H1 (cell line): ENCODE results near the gene FGGY. TPM values are rescaled to one million over a fixed set of nuclear protein-coding genes. Genes with fewer than 3 reads are reported as not detected.

Experiments
- BACH1 ChIP-seq: IDR thresholded peaks from 2 replicates; pipeline ENCODE4 v1.6.1; 2012; ENCODE audit warnings: low read length, improper control_type of control experiment
- NRF1 ChIP-seq: IDR thresholded peaks from 2 replicates; pipeline ENCODE4 v1.6.1; 2011; ENCODE audit warnings: mild to moderate bottlenecking, low read depth, low read length, improper control_type of control experiment
- RAD21 ChIP-seq, 2 experiments: IDR thresholded peaks in 1 of 2; conservative IDR thresholded peaks in 1 of 2; 2 replicates each; pipeline ENCODE4 v1.6.1; 2011; ENCODE audit warnings: low read depth in 2 of 2, low read length in 2 of 2, improper control_type of control experiment in 1 of 2, inconsistent platforms in 1 of 2, mild to moderate bottlenecking in 1 of 2, moderate library complexity in 1 of 2
- SP2 ChIP-seq: IDR thresholded peaks from 2 replicates; pipeline ENCODE4 v1.6.1; 2012; ENCODE audit warnings: mild to moderate bottlenecking, low read length, inconsistent platforms
- TEAD4 ChIP-seq: IDR thresholded peaks from 2 replicates; pipeline ENCODE4 v1.6.1; 2012; ENCODE audit warnings: low read depth, low read length, inconsistent platforms, mixed read lengths
- polyA plus RNA-seq, 7 experiments: library from polyadenylated mRNA; depleted of rRNA in 3 of 7; stranded (reverse) in 5 of 7; unstranded in 2 of 7; fragments of >200 nt in 5 of 7; fragments of 200-250 nt in 2 of 7; gene quantifications; 1 replicate in 5 of 7; 2 replicates in 1 of 7; 4 replicates in 1 of 7; pipeline versions ENCODE4 v1.2.1 to v1.2.3, GENCODE V29; 2011 to 2013; ENCODE audit warnings: missing spikeins in 2 of 7, mixed read lengths in 2 of 7
- total RNA-seq: library from RNA; stranded (reverse); fragmentation: NEBNext Ultra II Directional; extraction: Animal tissue kit (Norgen Biotek cat#: 25700); gene quantifications from 2 replicates; pipeline ENCODE4 v1.2.1, GENCODE V29; 2021
- TF ChIP-seq, protein P1 (sequence below): fragments of 300-600 bp; sonication (generic); IDR thresholded peaks from 2 replicates; pipeline ENCODE4 v1.7.1; 2012; ENCODE audit warnings: low read length, moderate library complexity, mild to moderate bottlenecking, inconsistent platforms; ENCODE audit not compliant: insufficient replicate concordance
- TF ChIP-seq, protein P2 (sequence below): IDR thresholded peaks from 2 replicates; pipeline ENCODE4 v1.6.1; 2011; ENCODE audit warnings: low read depth, mild to moderate bottlenecking, low read length; ENCODE audit not compliant: insufficient read depth
- TF ChIP-seq, protein P3 (sequence below), 3 experiments: IDR thresholded peaks; 1 replicate in 2 of 3; 2 replicates in 1 of 3; pipeline versions ENCODE4 v1.5.1 to v1.6.1; 2011; ENCODE audit warnings: low read length in 3 of 3, mild to moderate bottlenecking in 3 of 3, inconsistent platforms in 2 of 3, low read depth in 1 of 3, moderate library complexity in 1 of 3; ENCODE audit not compliant: insufficient read depth in 1 of 3; ENCODE audit errors: control extremely low read depth in 1 of 3

The FGGY gene
- total and polyA plus RNA-seq, 2 of the 8 experiments (the other 6 are each of a cell fraction or from before 2014, with no cell fraction given), result 10.3 to 12.5 TPM

DNA sequence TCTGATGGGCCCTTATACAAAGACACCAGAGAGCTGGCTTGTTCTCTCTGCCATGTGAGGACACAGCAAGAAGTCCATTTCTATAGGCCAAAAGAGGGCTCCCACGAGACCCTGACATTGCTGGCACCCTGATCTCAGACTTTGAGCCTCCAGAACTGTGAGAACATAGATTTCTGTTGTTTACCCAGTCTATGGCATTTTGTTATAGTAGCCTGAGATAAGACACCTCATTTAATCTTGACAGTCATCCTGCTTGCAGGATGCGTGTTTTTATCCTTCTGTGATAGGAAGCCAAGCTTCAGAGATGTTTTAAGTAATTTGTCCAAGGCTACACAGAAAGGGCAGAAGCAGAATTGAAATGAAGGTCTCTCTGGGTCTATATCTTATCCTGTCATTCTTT is 379.0 kb downstream of the FGGY start (continued):
- TF ChIP-seq, protein P1, sequence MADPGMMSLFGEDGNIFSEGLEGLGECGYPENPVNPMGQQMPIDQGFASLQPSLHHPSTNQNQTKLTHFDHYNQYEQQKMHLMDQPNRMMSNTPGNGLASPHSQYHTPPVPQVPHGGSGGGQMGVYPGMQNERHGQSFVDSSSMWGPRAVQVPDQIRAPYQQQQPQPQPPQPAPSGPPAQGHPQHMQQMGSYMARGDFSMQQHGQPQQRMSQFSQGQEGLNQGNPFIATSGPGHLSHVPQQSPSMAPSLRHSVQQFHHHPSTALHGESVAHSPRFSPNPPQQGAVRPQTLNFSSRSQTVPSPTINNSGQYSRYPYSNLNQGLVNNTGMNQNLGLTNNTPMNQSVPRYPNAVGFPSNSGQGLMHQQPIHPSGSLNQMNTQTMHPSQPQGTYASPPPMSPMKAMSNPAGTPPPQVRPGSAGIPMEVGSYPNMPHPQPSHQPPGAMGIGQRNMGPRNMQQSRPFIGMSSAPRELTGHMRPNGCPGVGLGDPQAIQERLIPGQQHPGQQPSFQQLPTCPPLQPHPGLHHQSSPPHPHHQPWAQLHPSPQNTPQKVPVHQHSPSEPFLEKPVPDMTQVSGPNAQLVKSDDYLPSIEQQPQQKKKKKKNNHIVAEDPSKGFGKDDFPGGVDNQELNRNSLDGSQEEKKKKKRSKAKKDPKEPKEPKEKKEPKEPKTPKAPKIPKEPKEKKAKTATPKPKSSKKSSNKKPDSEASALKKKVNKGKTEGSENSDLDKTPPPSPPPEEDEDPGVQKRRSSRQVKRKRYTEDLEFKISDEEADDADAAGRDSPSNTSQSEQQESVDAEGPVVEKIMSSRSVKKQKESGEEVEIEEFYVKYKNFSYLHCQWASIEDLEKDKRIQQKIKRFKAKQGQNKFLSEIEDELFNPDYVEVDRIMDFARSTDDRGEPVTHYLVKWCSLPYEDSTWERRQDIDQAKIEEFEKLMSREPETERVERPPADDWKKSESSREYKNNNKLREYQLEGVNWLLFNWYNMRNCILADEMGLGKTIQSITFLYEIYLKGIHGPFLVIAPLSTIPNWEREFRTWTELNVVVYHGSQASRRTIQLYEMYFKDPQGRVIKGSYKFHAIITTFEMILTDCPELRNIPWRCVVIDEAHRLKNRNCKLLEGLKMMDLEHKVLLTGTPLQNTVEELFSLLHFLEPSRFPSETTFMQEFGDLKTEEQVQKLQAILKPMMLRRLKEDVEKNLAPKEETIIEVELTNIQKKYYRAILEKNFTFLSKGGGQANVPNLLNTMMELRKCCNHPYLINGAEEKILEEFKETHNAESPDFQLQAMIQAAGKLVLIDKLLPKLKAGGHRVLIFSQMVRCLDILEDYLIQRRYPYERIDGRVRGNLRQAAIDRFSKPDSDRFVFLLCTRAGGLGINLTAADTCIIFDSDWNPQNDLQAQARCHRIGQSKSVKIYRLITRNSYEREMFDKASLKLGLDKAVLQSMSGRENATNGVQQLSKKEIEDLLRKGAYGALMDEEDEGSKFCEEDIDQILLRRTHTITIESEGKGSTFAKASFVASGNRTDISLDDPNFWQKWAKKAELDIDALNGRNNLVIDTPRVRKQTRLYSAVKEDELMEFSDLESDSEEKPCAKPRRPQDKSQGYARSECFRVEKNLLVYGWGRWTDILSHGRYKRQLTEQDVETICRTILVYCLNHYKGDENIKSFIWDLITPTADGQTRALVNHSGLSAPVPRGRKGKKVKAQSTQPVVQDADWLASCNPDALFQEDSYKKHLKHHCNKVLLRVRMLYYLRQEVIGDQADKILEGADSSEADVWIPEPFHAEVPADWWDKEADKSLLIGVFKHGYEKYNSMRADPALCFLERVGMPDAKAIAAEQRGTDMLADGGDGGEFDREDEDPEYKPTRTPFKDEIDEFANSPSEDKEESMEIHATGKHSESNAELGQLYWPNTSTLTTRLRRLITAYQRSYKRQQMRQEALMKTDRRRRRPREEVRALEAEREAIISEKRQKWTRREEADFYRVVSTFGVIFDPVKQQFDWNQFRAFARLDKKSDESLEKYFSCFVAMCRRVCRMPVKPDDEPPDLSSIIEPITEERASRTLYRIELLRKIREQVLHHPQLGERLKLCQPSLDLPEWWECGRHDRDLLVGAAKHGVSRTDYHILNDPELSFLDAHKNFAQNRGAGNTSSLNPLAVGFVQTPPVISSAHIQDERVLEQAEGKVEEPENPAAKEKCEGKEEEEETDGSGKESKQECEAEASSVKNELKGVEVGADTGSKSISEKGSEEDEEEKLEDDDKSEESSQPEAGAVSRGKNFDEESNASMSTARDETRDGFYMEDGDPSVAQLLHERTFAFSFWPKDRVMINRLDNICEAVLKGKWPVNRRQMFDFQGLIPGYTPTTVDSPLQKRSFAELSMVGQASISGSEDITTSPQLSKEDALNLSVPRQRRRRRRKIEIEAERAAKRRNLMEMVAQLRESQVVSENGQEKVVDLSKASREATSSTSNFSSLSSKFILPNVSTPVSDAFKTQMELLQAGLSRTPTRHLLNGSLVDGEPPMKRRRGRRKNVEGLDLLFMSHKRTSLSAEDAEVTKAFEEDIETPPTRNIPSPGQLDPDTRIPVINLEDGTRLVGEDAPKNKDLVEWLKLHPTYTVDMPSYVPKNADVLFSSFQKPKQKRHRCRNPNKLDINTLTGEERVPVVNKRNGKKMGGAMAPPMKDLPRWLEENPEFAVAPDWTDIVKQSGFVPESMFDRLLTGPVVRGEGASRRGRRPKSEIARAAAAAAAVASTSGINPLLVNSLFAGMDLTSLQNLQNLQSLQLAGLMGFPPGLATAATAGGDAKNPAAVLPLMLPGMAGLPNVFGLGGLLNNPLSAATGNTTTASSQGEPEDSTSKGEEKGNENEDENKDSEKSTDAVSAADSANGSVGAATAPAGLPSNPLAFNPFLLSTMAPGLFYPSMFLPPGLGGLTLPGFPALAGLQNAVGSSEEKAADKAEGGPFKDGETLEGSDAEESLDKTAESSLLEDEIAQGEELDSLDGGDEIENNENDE, result no peak
- TF ChIP-seq SP2 (no peak), BACH1 (no peak), RAD21 (IDR thresholded peaks at IDR 0.05 in 1 of 2, conservative IDR thresholded peaks at IDR 0.05 in 1 of 2; ENCODE audit: low read depth in 2 of 2, low read length in 2 of 2) (no peak), NRF1 (no peak), TEAD4 (no peak)
- TF ChIP-seq, protein P2, sequence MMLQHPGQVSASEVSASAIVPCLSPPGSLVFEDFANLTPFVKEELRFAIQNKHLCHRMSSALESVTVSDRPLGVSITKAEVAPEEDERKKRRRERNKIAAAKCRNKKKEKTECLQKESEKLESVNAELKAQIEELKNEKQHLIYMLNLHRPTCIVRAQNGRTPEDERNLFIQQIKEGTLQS, result no peak
- TF ChIP-seq, protein P3, sequence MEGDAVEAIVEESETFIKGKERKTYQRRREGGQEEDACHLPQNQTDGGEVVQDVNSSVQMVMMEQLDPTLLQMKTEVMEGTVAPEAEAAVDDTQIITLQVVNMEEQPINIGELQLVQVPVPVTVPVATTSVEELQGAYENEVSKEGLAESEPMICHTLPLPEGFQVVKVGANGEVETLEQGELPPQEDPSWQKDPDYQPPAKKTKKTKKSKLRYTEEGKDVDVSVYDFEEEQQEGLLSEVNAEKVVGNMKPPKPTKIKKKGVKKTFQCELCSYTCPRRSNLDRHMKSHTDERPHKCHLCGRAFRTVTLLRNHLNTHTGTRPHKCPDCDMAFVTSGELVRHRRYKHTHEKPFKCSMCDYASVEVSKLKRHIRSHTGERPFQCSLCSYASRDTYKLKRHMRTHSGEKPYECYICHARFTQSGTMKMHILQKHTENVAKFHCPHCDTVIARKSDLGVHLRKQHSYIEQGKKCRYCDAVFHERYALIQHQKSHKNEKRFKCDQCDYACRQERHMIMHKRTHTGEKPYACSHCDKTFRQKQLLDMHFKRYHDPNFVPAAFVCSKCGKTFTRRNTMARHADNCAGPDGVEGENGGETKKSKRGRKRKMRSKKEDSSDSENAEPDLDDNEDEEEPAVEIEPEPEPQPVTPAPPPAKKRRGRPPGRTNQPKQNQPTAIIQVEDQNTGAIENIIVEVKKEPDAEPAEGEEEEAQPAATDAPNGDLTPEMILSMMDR (IDR thresholded peaks at IDR 0.05; ENCODE audit: control extremely low read depth in 1 of 3, insufficient read depth in 1 of 3, low read depth in 1 of 3, low read length in 3 of 3), result no peak
